ENCODE results near the gene SIRPB2. TPM values are rescaled to one million over a fixed set of nuclear protein-coding genes. Genes with fewer than 3 reads are reported as not detected.

The SIRPB2 gene
- total and polyA plus RNA-seq, 2 of the 8 experiments (the other 6 are each of a cell fraction or from before 2014, with no cell fraction given): 0.28 TPM; not detected in 1

- no peak for TF ChIP-seq BRCA1 (IDR thresholded peaks at IDR 0.05; ENCODE audit: low read depth, low read length)
- no peak for TF ChIP-seq KDM5A (IDR thresholded peaks at IDR 0.05; ENCODE audit: low read length)
Measured at GRCh38 chr20:1460275-1460674, 30.9 kb downstream of the SIRPB2 start (continued).

Measured in H1 (cell line).